Upper lobe of right lung (tissue), 1 donor: Measurements from ENCODE around the gene FUS. TPM values are rescaled to one million over a fixed set of nuclear protein-coding genes. Genes with fewer than 3 reads are reported as not detected.

Experiments
- ATAC-seq: fragments of 200-7000 bp; cut with Tn5 transposase; one replicate; pipeline ENCODE4 v1.9.1; 2020; ENCODE audit warnings: mild to moderate bottlenecking, moderate library complexity
- DNase-seq: peaks from one replicate; pipeline ENCODE4 v3.0.0-alpha.2; 2020
- H3K27ac ChIP-seq: fragments of 200-600 bp; one replicate; pipeline ENCODE4 v1.8.0; 2022
- H3K27me3 ChIP-seq: fragments of 200-600 bp; one replicate; pipeline ENCODE4 v1.8.0; 2022; ENCODE audit warnings: mild to moderate bottlenecking
- H3K36me3 ChIP-seq: fragments of 200-600 bp; one replicate; pipeline ENCODE4 v1.8.0; 2022
- H3K4me1 ChIP-seq: fragments of 200-600 bp; one replicate; pipeline ENCODE4 v1.8.0; 2022
- H3K4me3 ChIP-seq: fragments of 200-600 bp; one replicate; pipeline ENCODE4 v1.8.0; 2022; ENCODE audit warnings: mild to moderate bottlenecking
- H3K9me3 ChIP-seq: fragments of 200-600 bp; one replicate; pipeline ENCODE4 v1.8.0; 2022
- CTCF ChIP-seq: fragments of 200-600 bp; IDR thresholded peaks from one replicate; pipeline ENCODE4 v1.8.0; 2022; ENCODE audit warnings: antibody characterized with exemption
- intact Hi-C: fragments of 100-400 bp; cut with DNase I; formaldehyde crosslinking; loops from one replicate; pipeline ENCODE4 v1.11.0; 2022
- total RNA-seq: library from RNA; stranded (reverse); fragmentation: NEBNext Ultra II Directional; extraction: Animal tissue kit (Norgen Biotek cat#: 25700); gene quantifications from one replicate; pipeline ENCODE4 v1.2.1, GENCODE V29; 2021
- donor health status: DM: no; HTN: yes; CAD: no; lungs with severe emphysema.

Gene FUS
- total RNA-seq, 1 donor from 2014 or later = 175 TPM

- TF ChIP-seq CTCF = no peak
- Histone ChIP-seq H3K27me3 (no peaks in the 10 kb centered on the region), H3K4me1 (no peaks in the 10 kb centered on the region), H3K4me3 (no peak overlapping the region), H3K9me3 (no peaks in the 10 kb centered on the region), H3K36me3 (no peaks in the 10 kb centered on the region), H3K27ac (no peak overlapping the region)
- DNase-seq (no peak), ATAC-seq (no peak)
- intact Hi-C loops = no loop called here
Measured at GRCh38 chr16:31228206-31228605, 48.3 kb downstream of the FUS start.

- intact Hi-C loops = no loop called here
- no peaks in the 10 kb centered on the region for H3K36me3 ChIP-seq
- DNase-seq (no peak), ATAC-seq (no peak)
- no peak overlapping the region for H3K4me3 ChIP-seq
- H3K27ac ChIP-seq = no peak overlapping the region
- no peak for TF ChIP-seq CTCF
- H3K9me3 ChIP-seq = no peaks in the 10 kb centered on the region
- H3K4me1 ChIP-seq = no peaks in the 10 kb centered on the region
- no peaks in the 10 kb centered on the region for H3K27me3 ChIP-seq
Measured at GRCh38 chr16:31229501-31229900, 49.6 kb downstream of the FUS start.

GRCh38 chr16:31238041-31238440 lies 58.1 kb downstream of the FUS start:
- no peaks in the 10 kb centered on the region for H3K4me1 ChIP-seq
- H3K27me3 ChIP-seq = no peaks in the 10 kb centered on the region
- H3K27ac ChIP-seq = no peak overlapping the region
- H3K4me3 ChIP-seq = no peak overlapping the region
- ATAC-seq (no peak), DNase-seq (no peak)
- no peak for TF ChIP-seq CTCF
- intact Hi-C loops = no loop called here
- no peaks in the 10 kb centered on the region for H3K36me3 ChIP-seq
- no peaks in the 10 kb centered on the region for H3K9me3 ChIP-seq

Other genes starting within 250 kb of the FUS start
- 19.5 TPM for gene ORAI3, start 231.1 kb upstream of the FUS start, total RNA-seq
- 18.6 TPM for gene SETD1A, start 222.4 kb upstream of the FUS start, total RNA-seq
- 30.4 TPM for gene HSD3B7, start 194.9 kb upstream of the FUS start, total RNA-seq
- 0.58 TPM for gene STX1B, start 169.5 kb upstream of the FUS start, total RNA-seq
- 91.7 TPM for gene STX4, start 146.6 kb upstream of the FUS start, total RNA-seq
- 8.3 TPM for gene ZNF668, start 105.9 kb upstream of the FUS start, total RNA-seq
- 20.6 TPM for gene ZNF646, start 105.7 kb upstream of the FUS start, total RNA-seq
- gene PRSS53, start 91.2 kb upstream of the FUS start, total RNA-seq = 1.8 TPM
- gene VKORC1, start 85.3 kb upstream of the FUS start, total RNA-seq = 72.7 TPM
- 33.3 TPM for gene BCKDK, start 71.8 kb upstream of the FUS start, total RNA-seq
- 80.4 TPM for gene KAT8, start 62.5 kb upstream of the FUS start, total RNA-seq
- 103 TPM for gene PRSS8, start 44.4 kb upstream of the FUS start, total RNA-seq
- gene PRSS36, start 30.1 kb upstream of the FUS start, total RNA-seq = 3.5 TPM
- 49.5 TPM for gene PYCARD, start 22.6 kb downstream of the FUS start, total RNA-seq
- 0.17 TPM for gene TRIM72, start 34.0 kb downstream of the FUS start, total RNA-seq
- gene PYDC1, start 37.0 kb downstream of the FUS start, total RNA-seq = not detected
- gene ITGAM, start 79.8 kb downstream of the FUS start, total RNA-seq = 44.8 TPM
- 184 TPM for gene ITGAX, start 175.0 kb downstream of the FUS start, total RNA-seq
- 0.20 TPM for gene ITGAD, start 213.2 kb downstream of the FUS start, total RNA-seq
- gene COX6A2, start 248.2 kb downstream of the FUS start, total RNA-seq = not detected